ENCODE results near the gene AFAP1.

Gene AFAP1

DNA sequence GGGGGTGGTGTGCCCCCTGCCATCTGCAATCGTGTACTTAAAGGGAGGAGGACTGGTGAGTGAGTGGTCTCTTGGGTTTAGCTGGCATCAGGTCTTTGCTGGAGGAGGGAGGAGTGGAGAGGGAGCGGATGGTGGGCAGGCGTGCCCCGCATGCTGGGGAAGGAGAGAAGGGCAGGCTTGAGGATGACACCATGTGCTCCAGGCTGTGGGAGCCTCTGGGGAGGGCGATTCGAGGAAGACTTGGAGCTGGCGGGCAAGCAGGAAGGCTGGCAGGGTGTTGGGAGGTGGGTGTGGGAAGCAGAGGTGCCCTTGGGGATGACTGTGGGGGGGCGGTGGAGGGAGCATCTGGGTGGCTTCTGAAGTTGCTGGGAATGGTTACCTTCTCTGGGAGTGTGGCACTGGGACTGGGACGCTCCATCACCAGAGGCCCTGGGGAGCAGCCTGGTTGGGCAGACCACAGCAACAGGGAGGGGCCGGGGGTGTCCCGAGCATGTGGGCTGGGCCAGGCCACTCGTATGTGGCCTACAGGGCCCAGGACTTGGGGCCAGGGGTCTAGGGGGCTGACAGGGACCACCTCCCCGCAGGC lies 30.8 kb upstream of the AFAP1 start:
- H3K4me1 ChIP-seq, result peaks cover 5% of the 10 kb centered on the region
- no peak overlapping the region for H3K4me3 ChIP-seq (ENCODE audit: low read depth, low read length)
- H3K79me2 ChIP-seq, result no peaks in the 10 kb centered on the region
- TF ChIP-seq, protein P1, sequence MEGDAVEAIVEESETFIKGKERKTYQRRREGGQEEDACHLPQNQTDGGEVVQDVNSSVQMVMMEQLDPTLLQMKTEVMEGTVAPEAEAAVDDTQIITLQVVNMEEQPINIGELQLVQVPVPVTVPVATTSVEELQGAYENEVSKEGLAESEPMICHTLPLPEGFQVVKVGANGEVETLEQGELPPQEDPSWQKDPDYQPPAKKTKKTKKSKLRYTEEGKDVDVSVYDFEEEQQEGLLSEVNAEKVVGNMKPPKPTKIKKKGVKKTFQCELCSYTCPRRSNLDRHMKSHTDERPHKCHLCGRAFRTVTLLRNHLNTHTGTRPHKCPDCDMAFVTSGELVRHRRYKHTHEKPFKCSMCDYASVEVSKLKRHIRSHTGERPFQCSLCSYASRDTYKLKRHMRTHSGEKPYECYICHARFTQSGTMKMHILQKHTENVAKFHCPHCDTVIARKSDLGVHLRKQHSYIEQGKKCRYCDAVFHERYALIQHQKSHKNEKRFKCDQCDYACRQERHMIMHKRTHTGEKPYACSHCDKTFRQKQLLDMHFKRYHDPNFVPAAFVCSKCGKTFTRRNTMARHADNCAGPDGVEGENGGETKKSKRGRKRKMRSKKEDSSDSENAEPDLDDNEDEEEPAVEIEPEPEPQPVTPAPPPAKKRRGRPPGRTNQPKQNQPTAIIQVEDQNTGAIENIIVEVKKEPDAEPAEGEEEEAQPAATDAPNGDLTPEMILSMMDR (IDR thresholded peaks at IDR 0.05), result no peak
- no peaks in the 10 kb centered on the region for H3K27me3 ChIP-seq (ENCODE audit: control insufficient read depth, insufficient read depth, low read length)
- H2AFZ ChIP-seq, result peak overlapping the region; percentile 70
- H3K27ac ChIP-seq, result peak overlapping the region; percentile 93
- H3K36me3 ChIP-seq (ENCODE audit: control insufficient read depth, insufficient read depth, low read length), result no peaks in the 10 kb centered on the region
- no peaks in the 10 kb centered on the region for H3K9me3 ChIP-seq (ENCODE audit: control insufficient read depth, low read length)
- H3K4me2 ChIP-seq (ENCODE audit: low read length), result peak overlapping the region; percentile 47
- no peak overlapping the region for H3K9ac ChIP-seq

DNA sequence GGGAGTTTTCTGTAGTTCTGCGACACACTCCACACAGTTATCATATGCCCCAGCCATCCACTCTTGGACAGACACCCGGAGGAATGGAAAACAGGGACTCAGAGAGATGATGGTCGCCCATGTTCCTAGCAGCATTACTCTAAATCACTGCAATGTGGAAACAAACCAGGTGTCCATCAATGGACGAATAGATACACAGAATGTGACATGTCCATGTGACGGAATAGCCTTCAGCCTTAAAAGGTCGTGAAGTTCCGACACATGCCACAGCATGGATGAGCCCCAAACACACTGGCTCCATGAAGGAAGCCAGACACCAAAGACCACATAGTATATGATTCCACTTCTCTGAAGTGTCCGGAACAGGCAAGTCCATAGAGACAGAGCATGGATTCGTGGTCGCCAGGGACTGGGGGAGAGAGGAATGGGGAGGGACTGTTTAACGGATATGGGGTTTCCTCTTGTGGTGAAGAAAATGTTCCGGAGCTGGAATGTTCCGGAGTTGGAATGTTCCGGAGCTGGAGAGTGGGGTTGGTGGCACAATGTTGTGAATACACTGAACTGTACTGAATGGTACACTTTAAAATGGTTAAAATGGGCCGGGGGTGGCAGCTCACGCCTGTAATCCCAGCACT lies 28.7 kb upstream of the AFAP1 start:
- peak overlapping the region; percentile 93 for H3K27ac ChIP-seq
- no peaks in the 10 kb centered on the region for H3K9me3 ChIP-seq (ENCODE audit: control insufficient read depth, low read length)
- H3K9ac ChIP-seq, result no peak overlapping the region
- H3K27me3 ChIP-seq (ENCODE audit: control insufficient read depth, insufficient read depth, low read length), result no peaks in the 10 kb centered on the region
- TF ChIP-seq, protein P1 (IDR thresholded peaks at IDR 0.05), result no peak
- no peaks in the 10 kb centered on the region for H3K36me3 ChIP-seq (ENCODE audit: control insufficient read depth, insufficient read depth, low read length)
- H3K4me3 ChIP-seq (ENCODE audit: low read depth, low read length), result no peak overlapping the region
- H3K79me2 ChIP-seq, result no peaks in the 10 kb centered on the region
- H3K4me2 ChIP-seq (ENCODE audit: low read length), result no peak overlapping the region
- H3K4me1 ChIP-seq, result peaks cover 12% of the 10 kb centered on the region
- no peak overlapping the region for H2AFZ ChIP-seq

DNA sequence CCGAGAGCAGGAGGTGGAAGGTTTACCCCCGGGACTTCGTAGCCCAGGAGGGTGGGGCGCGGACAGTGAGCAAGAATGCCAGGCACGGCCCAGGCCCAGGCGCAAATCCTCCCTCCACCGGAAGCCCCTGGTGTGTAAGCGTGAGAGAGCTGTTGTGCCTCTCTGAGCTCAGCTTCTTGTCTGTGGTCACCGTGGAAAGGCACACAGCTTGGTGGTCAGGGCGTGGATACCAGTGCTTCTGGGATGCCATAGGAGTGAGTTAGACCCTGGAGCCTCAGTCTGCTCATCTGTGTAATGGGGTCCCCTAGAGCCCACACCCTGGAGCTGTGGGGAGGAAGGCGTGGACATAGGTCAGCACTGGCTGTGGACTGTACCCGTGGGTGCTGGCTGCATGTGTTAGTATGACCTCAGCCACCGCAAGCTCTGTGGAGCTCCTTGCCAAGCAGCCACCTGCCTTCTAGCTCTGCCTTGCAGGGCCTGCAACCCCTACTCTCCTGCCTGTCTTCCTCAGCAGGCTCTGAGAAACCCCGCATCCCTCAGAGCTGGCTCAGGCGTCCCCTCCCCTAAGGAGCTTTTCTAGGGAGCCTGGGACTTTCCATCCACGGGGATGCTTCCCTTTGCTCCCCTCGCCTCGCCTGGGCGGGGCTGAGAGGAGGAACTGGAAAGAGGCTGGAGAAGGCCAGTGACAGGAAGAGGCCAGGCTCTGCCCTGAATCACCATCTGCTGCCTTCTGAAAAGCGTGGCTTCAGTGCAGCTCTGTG lies 28.0 kb upstream of the AFAP1 start:
- no peak overlapping the region for H3K4me3 ChIP-seq (ENCODE audit: low read depth, low read length)
- H3K9ac ChIP-seq, result no peak overlapping the region
- no peaks in the 10 kb centered on the region for H3K9me3 ChIP-seq (ENCODE audit: control insufficient read depth, low read length)
- H3K4me1 ChIP-seq, result peaks cover 12% of the 10 kb centered on the region
- TF ChIP-seq, protein P1 (IDR thresholded peaks at IDR 0.05), result no peak
- no peaks in the 10 kb centered on the region for H3K36me3 ChIP-seq (ENCODE audit: control insufficient read depth, insufficient read depth, low read length)
- no peaks in the 10 kb centered on the region for H3K79me2 ChIP-seq
- no peak overlapping the region for H3K4me2 ChIP-seq (ENCODE audit: low read length)
- H2AFZ ChIP-seq, result no peak overlapping the region
- H3K27me3 ChIP-seq (ENCODE audit: control insufficient read depth, insufficient read depth, low read length), result no peaks in the 10 kb centered on the region
- peak overlapping the region; percentile 54 for H3K27ac ChIP-seq

DNA sequence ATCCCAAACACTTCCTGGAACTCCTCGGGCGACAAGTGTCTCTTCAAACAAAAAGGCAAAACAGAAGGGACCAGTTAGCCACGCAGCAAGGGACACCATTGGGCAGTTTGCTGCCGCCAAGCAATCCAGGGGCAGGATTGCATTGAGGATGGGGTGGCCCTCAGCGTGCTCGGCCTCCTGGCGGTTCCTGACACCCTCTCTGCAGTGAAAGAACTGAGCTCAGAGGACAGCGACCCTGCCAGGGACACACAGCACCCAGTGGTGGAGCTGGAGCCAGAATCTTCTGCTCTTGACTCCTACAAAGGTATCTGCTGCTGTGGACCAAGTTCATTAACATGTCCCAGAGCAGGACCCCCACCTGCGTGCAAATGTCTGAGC lies 27.4 kb upstream of the AFAP1 start:
- no peak overlapping the region for H3K9ac ChIP-seq
- no peak overlapping the region for H3K27ac ChIP-seq

More for the DNA sequence above, 27.4 kb upstream of the AFAP1 start:
- Histone ChIP-seq H3K4me2 (ENCODE audit: low read length) (no peak overlapping the region), H3K79me2 (no peaks in the 10 kb centered on the region), H3K4me1 (peaks cover 12% of the 10 kb centered on the region), H3K27me3 (ENCODE audit: control insufficient read depth, insufficient read depth, low read length) (no peaks in the 10 kb centered on the region), H3K9me3 (ENCODE audit: control insufficient read depth, low read length) (no peaks in the 10 kb centered on the region), H3K36me3 (ENCODE audit: control insufficient read depth, insufficient read depth, low read length) (no peaks in the 10 kb centered on the region), H3K4me3 (ENCODE audit: low read depth, low read length) (no peak overlapping the region), H2AFZ (no peak overlapping the region)
- TF ChIP-seq, protein P1 (IDR thresholded peaks at IDR 0.05), result no peak
